NCI-H524 treated with DMSO at 0.1 percent for 48 hours (cell line): ENCODE data around the gene KDF1.
"Not testable (repeated sequence)": the region's sequence is repeated elsewhere in the genome, so short reads cannot be mapped to it uniquely, and the experiment has no call there.

Experiments
- DNase-seq: peaks from one replicate; lab custom pipeline; 2025; lab: John Stamatoyannopoulos, UW

The KDF1 gene

GRCh38 chr1:26953374-26953773 lies 6.9 kb downstream of the KDF1 start:
- no peak for DNase-seq

- DNase-seq, result no peak
Measured at GRCh38 chr1:26951821-26952497, 8.3 kb downstream of the KDF1 start.

GRCh38 chr1:26951216-26951615 lies 9.1 kb downstream of the KDF1 start:
- no peak for DNase-seq

- DNase-seq, result no peak
Measured at GRCh38 chr1:26950602-26951001, 9.7 kb downstream of the KDF1 start.

- DNase-seq, result no peak
Measured at GRCh38 chr1:26949926-26950319, 10.3 kb downstream of the KDF1 start.

GRCh38 chr1:26949266-26949925 lies 10.9 kb downstream of the KDF1 start:
- DNase-seq, result no peak

GRCh38 chr1:26948725-26949057 lies 11.6 kb downstream of the KDF1 start:
- not testable (repeated sequence) for DNase-seq

GRCh38 chr1:26946270-26946669 lies 14.0 kb downstream of the KDF1 start:
- no peak for DNase-seq

- DNase-seq, result no peak
Measured at GRCh38 chr1:26945728-26946127, 14.5 kb downstream of the KDF1 start.

- no peak for DNase-seq
Measured at GRCh38 chr1:26945138-26945537, 15.1 kb downstream of the KDF1 start.

GRCh38 chr1:26942656-26943055 lies 17.6 kb downstream of the KDF1 start:
- no peak for DNase-seq

GRCh38 chr1:26941311-26941710 lies 19.0 kb downstream of the KDF1 start:
- no peak for DNase-seq

- DNase-seq, result no peak
Measured at GRCh38 chr1:26938659-26939025, 21.6 kb downstream of the KDF1 start.

- no peak for DNase-seq
Measured at GRCh38 chr1:26938004-26938658, 22.1 kb downstream of the KDF1 start.

- DNase-seq, result no peak
Measured at GRCh38 chr1:26936823-26937222, 23.4 kb downstream of the KDF1 start.

GRCh38 chr1:26932531-26932930 lies 27.7 kb downstream of the KDF1 start:
- DNase-seq, result no peak

GRCh38 chr1:26923711-26924110 lies 36.6 kb downstream of the KDF1 start:
- DNase-seq, result no peak

- no peak for DNase-seq
Measured at GRCh38 chr1:26922901-26923300, 37.4 kb downstream of the KDF1 start.

- DNase-seq, result no peak
Measured at GRCh38 chr1:26922431-26922729, 37.9 kb downstream of the KDF1 start.

GRCh38 chr1:26921540-26922430 lies 38.5 kb downstream of the KDF1 start, which contains the start of gene NUDC:
NUDC (plus strand) TSS chr1:26921743; CDS start chr1:26921849, 106 bp downstream.
- peak; percentile 77 for DNase-seq

GRCh38 chr1:26921126-26921539 lies 39.1 kb downstream of the KDF1 start:
- DNase-seq, result no peak

GRCh38 chr1:26915204-26915842 lies 44.9 kb downstream of the KDF1 start:
- DNase-seq, result no peak
